ENCODE data around the gene GPRC5B. TPM values are rescaled to one million over a fixed set of nuclear protein-coding genes. Genes with fewer than 3 reads are reported as not detected.

Gene GPRC5B
- total RNA-seq, 1 donor from 2014 or later: 11.2 TPM

DNA sequence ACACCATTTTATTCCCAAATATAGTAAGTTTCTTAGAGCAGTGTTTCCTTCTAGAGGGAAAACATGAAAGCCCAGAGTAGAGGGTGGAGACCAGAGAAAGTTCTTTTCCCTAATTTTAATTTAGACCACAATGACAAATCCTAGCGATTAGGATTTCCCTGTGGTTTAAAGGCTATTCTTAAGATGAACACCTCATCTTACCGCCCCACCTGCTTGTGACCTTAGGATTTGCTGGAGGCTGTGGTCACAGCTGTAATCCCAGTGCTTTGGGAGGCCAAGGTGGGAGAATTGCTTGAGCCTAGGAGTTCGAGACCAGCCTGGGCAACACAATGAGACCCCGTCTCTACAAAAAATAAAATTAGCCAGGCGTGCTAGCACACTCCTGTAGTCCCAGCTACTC, 51.1 kb downstream of the GPRC5B start:
- Histone ChIP-seq H3K27me3 (ENCODE audit: control insufficient read depth, insufficient read depth, low read length) (no peaks in the 10 kb centered on the region), H3K4me3 (ENCODE audit: low read depth, low read length) (no peak overlapping the region), H3K36me3 (ENCODE audit: control insufficient read depth, insufficient read depth, low read length) (no peaks in the 10 kb centered on the region)
- DNase-seq (ENCODE audit: low read depth): no peak
- TF ChIP-seq, protein P1, sequence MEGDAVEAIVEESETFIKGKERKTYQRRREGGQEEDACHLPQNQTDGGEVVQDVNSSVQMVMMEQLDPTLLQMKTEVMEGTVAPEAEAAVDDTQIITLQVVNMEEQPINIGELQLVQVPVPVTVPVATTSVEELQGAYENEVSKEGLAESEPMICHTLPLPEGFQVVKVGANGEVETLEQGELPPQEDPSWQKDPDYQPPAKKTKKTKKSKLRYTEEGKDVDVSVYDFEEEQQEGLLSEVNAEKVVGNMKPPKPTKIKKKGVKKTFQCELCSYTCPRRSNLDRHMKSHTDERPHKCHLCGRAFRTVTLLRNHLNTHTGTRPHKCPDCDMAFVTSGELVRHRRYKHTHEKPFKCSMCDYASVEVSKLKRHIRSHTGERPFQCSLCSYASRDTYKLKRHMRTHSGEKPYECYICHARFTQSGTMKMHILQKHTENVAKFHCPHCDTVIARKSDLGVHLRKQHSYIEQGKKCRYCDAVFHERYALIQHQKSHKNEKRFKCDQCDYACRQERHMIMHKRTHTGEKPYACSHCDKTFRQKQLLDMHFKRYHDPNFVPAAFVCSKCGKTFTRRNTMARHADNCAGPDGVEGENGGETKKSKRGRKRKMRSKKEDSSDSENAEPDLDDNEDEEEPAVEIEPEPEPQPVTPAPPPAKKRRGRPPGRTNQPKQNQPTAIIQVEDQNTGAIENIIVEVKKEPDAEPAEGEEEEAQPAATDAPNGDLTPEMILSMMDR (IDR thresholded peaks at IDR 0.05; ENCODE audit: insufficient read depth, low read length, poor library complexity, severe bottlenecking): no peak

DNA sequence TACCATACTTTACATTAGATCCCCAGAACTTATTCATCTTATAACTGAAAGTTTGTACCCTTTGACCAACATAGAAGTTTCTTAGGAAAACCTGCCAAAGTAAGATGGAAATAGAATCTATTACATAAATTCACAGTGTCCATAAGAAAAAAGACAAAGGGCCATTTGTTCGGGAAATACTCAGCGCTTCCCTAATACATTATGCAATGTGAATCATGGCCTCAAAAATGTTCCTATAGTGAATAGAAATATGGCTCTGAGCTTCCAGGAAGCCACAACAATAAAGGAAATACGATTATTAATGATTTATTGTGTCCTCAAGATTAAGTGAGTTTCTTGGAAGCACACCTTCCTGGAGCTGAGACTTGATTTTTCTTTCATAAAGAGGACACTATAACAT, 51.5 kb downstream of the GPRC5B start:
- no peak overlapping the region for H3K4me3 ChIP-seq (ENCODE audit: low read depth, low read length)
- DNase-seq (ENCODE audit: low read depth): no peak
- no peaks in the 10 kb centered on the region for H3K36me3 ChIP-seq (ENCODE audit: control insufficient read depth, insufficient read depth, low read length)
- TF ChIP-seq, protein P1 (IDR thresholded peaks at IDR 0.05; ENCODE audit: insufficient read depth, low read length, poor library complexity, severe bottlenecking): no peak
- H3K27me3 ChIP-seq (ENCODE audit: control insufficient read depth, insufficient read depth, low read length): no peaks in the 10 kb centered on the region

DNA sequence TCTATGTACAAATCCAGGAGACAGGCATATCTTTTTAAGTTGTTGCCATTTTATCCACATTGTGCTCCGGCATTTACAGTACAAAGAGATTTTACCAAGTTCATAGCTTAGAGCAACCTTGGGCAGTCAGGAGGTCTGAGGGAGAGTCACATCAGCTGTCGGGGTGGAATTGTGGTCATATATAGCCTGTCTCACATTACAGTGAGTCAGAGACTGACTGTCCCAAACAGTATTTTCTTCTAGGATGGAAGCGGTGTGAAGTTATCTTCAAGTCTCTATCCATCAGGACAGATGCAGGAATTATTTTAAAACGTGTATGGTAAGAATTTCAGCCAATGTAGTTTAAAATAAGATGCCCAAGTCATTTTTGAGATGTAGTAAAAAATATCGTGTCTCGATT, 53.0 kb downstream of the GPRC5B start:
- Histone ChIP-seq H3K36me3 (ENCODE audit: control insufficient read depth, insufficient read depth, low read length) (no peaks in the 10 kb centered on the region), H3K27me3 (ENCODE audit: control insufficient read depth, insufficient read depth, low read length) (no peaks in the 10 kb centered on the region), H3K4me3 (ENCODE audit: low read depth, low read length) (no peak overlapping the region)
- TF ChIP-seq, protein P1 (IDR thresholded peaks at IDR 0.05; ENCODE audit: insufficient read depth, low read length, poor library complexity, severe bottlenecking): no peak
- DNase-seq (ENCODE audit: low read depth): peak; percentile 74

DNA sequence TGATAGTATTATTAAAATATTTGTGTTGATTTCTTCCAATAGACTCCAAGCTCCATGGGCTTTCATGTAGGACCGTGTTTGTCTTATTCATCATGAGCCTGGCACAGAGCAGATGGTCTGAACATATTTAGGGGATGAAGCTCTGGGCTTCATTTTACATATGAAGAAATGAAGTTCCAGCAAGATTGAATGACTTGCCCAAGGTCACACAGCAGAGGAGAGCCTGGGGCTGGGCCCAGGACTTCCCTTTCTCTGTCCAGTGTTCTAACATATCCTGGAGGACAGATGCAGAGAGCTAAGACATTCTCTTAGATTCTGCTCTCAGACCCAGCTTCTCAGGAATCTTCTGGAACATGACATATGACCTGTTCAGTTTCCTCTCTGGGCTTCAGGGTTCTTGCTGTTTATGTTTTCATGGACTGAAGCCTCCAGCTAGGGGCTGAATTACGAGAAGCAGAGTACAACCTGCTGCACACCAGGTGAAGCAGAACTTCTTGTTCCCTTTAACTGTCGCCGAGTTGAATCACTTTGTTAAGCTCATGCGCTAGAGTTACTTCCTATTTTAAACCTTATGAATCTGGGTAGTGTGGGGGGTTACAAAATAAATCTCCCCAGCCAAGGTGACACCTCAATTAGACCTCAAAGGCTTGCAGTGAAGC, 53.6 kb downstream of the GPRC5B start:
- no peak for DNase-seq (ENCODE audit: low read depth)
- Histone ChIP-seq H3K4me3 (ENCODE audit: low read depth, low read length) (no peak overlapping the region), H3K27me3 (ENCODE audit: control insufficient read depth, insufficient read depth, low read length) (no peaks in the 10 kb centered on the region), H3K36me3 (ENCODE audit: control insufficient read depth, insufficient read depth, low read length) (no peaks in the 10 kb centered on the region)
- TF ChIP-seq, protein P1 (IDR thresholded peaks at IDR 0.05; ENCODE audit: insufficient read depth, low read length, poor library complexity, severe bottlenecking): no peak

DNA sequence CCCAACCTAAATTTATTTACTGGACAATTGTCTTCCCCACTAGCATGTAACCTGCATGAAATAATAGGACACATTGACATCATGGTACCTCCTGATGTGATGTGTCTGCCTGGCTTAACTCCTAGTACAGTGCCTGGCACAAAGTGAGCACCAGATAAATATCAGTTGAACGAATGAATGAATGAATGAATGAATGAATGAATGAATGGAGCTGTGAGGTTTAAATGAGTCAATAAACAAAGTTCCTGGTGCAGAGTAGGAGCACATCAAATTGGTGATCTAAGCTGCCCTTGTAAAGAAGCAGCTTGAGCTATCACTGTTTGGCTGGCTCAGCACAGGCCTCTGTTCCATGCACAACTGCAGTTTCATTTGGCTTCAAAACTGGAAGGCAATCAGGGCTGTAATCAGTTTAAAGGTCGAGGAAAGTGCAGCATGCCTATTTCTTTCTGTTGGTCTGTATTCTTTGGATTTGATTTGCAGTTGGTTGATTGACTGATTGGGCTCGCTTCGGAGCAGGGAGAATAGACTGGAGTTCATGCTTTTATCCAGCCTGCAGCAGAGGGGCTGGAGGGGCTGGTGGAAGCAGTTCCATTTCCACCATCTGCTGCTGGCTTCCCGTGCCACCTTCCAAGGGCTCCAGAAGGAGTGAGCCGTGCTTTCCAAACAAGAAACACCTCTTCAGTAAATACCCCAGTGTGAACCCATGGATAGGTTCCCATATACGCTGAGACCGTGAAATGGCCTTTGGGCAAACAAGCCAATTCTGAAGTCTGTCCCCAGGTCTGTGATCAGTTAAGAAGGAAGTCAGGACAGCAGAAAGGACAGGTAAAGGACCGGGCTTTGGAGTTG, 54.6 kb downstream of the GPRC5B start:
- TF ChIP-seq, protein P1 (IDR thresholded peaks at IDR 0.05; ENCODE audit: insufficient read depth, low read length, poor library complexity, severe bottlenecking): no peak
- H3K36me3 ChIP-seq (ENCODE audit: control insufficient read depth, insufficient read depth, low read length): no peaks in the 10 kb centered on the region
- H3K27me3 ChIP-seq (ENCODE audit: control insufficient read depth, insufficient read depth, low read length): no peaks in the 10 kb centered on the region
- H3K4me3 ChIP-seq (ENCODE audit: low read depth, low read length): no peak overlapping the region
- DNase-seq (ENCODE audit: low read depth): no peak

Data from kidney epithelial cell (primary cell).